ENCODE data around the gene PCYOX1L.

PCYOX1L gene

GRCh38 chr5:149370878-149371277 lies 13.0 kb downstream of the PCYOX1L start:
- no peak for DNase-seq

- peak; percentile 70 to 77 for DNase-seq
Measured at GRCh38 chr5:149371296-149371962, 13.6 kb downstream of the PCYOX1L start.

GRCh38 chr5:149372076-149372795 lies 14.4 kb downstream of the PCYOX1L start:
- no peak for DNase-seq

- no peak for DNase-seq
Measured at GRCh38 chr5:149372932-149373331, 15.1 kb downstream of the PCYOX1L start.

- DNase-seq: no peak
Measured at GRCh38 chr5:149374303-149374702, 16.5 kb downstream of the PCYOX1L start.

- DNase-seq: no peak
Measured at GRCh38 chr5:149374801-149375200, 17.0 kb downstream of the PCYOX1L start.

GRCh38 chr5:149375434-149375833 lies 17.6 kb downstream of the PCYOX1L start:
- no peak for DNase-seq

- DNase-seq: no peak
Measured at GRCh38 chr5:149376104-149376503, 18.3 kb downstream of the PCYOX1L start.

- DNase-seq: no peak
Measured at GRCh38 chr5:149376711-149377447, 19.0 kb downstream of the PCYOX1L start.

GRCh38 chr5:149378241-149378820 lies 20.5 kb downstream of the PCYOX1L start:
- DNase-seq: no peak

- DNase-seq: no peak
Measured at GRCh38 chr5:149379177-149379761, 21.4 kb downstream of the PCYOX1L start, which contains the start of gene IL17B. Gene IL17B (minus strand): TSS chr5:149379292. CDS start chr5:149379225, 67 bp downstream.

- DNase-seq: no peak
Measured at GRCh38 chr5:149379818-149380374, 22.1 kb downstream of the PCYOX1L start.

- no peak for DNase-seq
Measured at GRCh38 chr5:149380466-149381121, 22.7 kb downstream of the PCYOX1L start.

GRCh38 chr5:149381261-149381985 lies 23.6 kb downstream of the PCYOX1L start:
- DNase-seq: no peak

GRCh38 chr5:149381986-149382338 lies 24.1 kb downstream of the PCYOX1L start:
- DNase-seq: peak; percentile 67 to 75

- DNase-seq: no peak
Measured at GRCh38 chr5:149382517-149383220, 24.8 kb downstream of the PCYOX1L start.

- DNase-seq: no peak
Measured at GRCh38 chr5:149383399-149383798, 25.6 kb downstream of the PCYOX1L start.

- no peak for DNase-seq
Measured at GRCh38 chr5:149386166-149386565, 28.3 kb downstream of the PCYOX1L start.

GRCh38 chr5:149387081-149387631 lies 29.3 kb downstream of the PCYOX1L start:
- DNase-seq: no peak

- DNase-seq: no peak
Measured at GRCh38 chr5:149387982-149388381, 30.1 kb downstream of the PCYOX1L start.
